Fibroblast of lung (primary cell): ENCODE measurements around the gene ATF1. TPM values are rescaled to one million over a fixed set of nuclear protein-coding genes. Genes with fewer than 3 reads are reported as not detected.

ENCODE experiments used
- DNase-seq, 2 donors: peaks; one replicate each; pipeline versions ENCODE4 v3.0.0 to v3.0.0-alpha.2; 2010; ENCODE audit warnings: low read depth in 2 of 2
- H2AFZ ChIP-seq: 2 replicates; pipeline ENCODE4 v1.5.1; 2012; ENCODE audit warnings: low read length, control low read depth, inconsistent platforms
- H3K27ac ChIP-seq: 2 replicates; pipeline ENCODE4 v1.5.1; 2011; ENCODE audit warnings: low read length, control low read depth; ENCODE audit not compliant: insufficient read depth
- H3K27me3 ChIP-seq: 2 replicates; pipeline ENCODE4 v1.5.1; 2011; ENCODE audit warnings: mild to moderate bottlenecking, low read length; ENCODE audit not compliant: control insufficient read depth, insufficient read depth
- H3K36me3 ChIP-seq: 2 replicates; pipeline ENCODE4 v1.5.1; 2011; ENCODE audit warnings: low read length; ENCODE audit not compliant: control insufficient read depth, insufficient read depth
- H3K4me1 ChIP-seq: 2 replicates; pipeline ENCODE4 v1.5.1; 2011; ENCODE audit warnings: low read length; ENCODE audit not compliant: control insufficient read depth, insufficient read depth; ENCODE audit errors: extremely low read depth
- H3K4me2 ChIP-seq: 2 replicates; pipeline ENCODE4 v1.5.1; 2011; ENCODE audit warnings: low read length, control low read depth; ENCODE audit not compliant: insufficient read depth; ENCODE audit errors: extremely low read depth
- H3K4me3 ChIP-seq, 4 experiments: fragments of 200-600 bp in 1 of 4; sonication (generic) in 1 of 4; replicated peaks in 1 of 4; 2 replicates each; pipeline ENCODE4 v1.5.1; 2011 to 2016; ENCODE audit warnings: low read length in 4 of 4, low read depth in 3 of 4, mild to moderate bottlenecking in 3 of 4, control low read depth in 2 of 4, inconsistent platforms in 1 of 4, mixed read lengths in 1 of 4; ENCODE audit not compliant: insufficient read depth in 1 of 4; ENCODE audit errors: control extremely low read depth in 1 of 4
- H3K79me2 ChIP-seq: 2 replicates; pipeline ENCODE4 v1.5.1; 2012; ENCODE audit warnings: mild to moderate bottlenecking, low read length, inconsistent platforms; ENCODE audit not compliant: control insufficient read depth, insufficient read depth
- H3K9ac ChIP-seq: 2 replicates; pipeline ENCODE4 v1.5.1; 2011; ENCODE audit warnings: mild to moderate bottlenecking, low read length, control low read depth; ENCODE audit not compliant: insufficient read depth
- H3K9me3 ChIP-seq: 2 replicates; pipeline ENCODE4 v1.5.1; 2012; ENCODE audit warnings: low read depth, low read length; ENCODE audit not compliant: control insufficient read depth, insufficient read depth
- H4K20me1 ChIP-seq: 2 replicates; pipeline ENCODE4 v1.5.1; 2011; ENCODE audit warnings: low read length; ENCODE audit not compliant: control insufficient read depth, insufficient read depth; ENCODE audit errors: extremely low read depth
- CTCF ChIP-seq, 2 donors: IDR thresholded peaks in 1 of 2; conservative IDR thresholded peaks in 1 of 2; 1 replicate in 1 of 2; 2 replicates in 1 of 2; pipeline ENCODE4 v1.5.1; 2011 to 2012; ENCODE audit warnings: low read length in 2 of 2, control low read depth in 1 of 2, inconsistent platforms in 1 of 2, low read depth in 1 of 2, mild to moderate bottlenecking in 1 of 2
- EZH2 ChIP-seq: IDR thresholded peaks from 2 replicates; pipeline ENCODE4 v1.5.1; 2012; ENCODE audit warnings: low read length, control low read depth, mild to moderate bottlenecking; ENCODE audit errors: missing control alignments
- polyA plus RNA-seq, 2 donors: library from polyadenylated mRNA; depleted of rRNA in 1 of 2; stranded (reverse) in 1 of 2; unstranded in 1 of 2; fragments of >200 nt; gene quantifications; 2 replicates each; pipeline ENCODE4 v1.2.1, GENCODE V29; 2011 to 2012; ENCODE audit warnings: missing spikeins in 1 of 2
- total RNA-seq: library from RNA; depleted of rRNA; stranded (reverse); fragments of >200 nt; gene quantifications from 2 replicates; pipeline ENCODE4 v1.2.1, GENCODE V29; 2014

The ATF1 gene
- total and polyA plus RNA-seq, 2 donors (not counting 1 experiment from before 2014, with no cell fraction given): 40.6 to 44.8 TPM

GRCh38 chr12:50728841-50729240 lies 35.1 kb upstream of the ATF1 start:
- TF ChIP-seq EZH2: no peak
- no peak for TF ChIP-seq CTCF (conservative IDR thresholded peaks at IDR 0.05 in 1 of 2, IDR thresholded peaks at IDR 0.05 in 1 of 2; ENCODE audit: low read depth in 1 of 2, low read length in 2 of 2)
- H3K27me3 ChIP-seq: no peaks in the 10 kb centered on the region
- H4K20me1 ChIP-seq: no peaks in the 10 kb centered on the region
- no peak overlapping the region for H3K4me3 ChIP-seq
- H3K79me2 ChIP-seq: no peaks in the 10 kb centered on the region
- H3K9me3 ChIP-seq: no peaks in the 10 kb centered on the region
- peaks cover 3% of the 10 kb centered on the region for H3K36me3 ChIP-seq
- no peak overlapping the region for H3K27ac ChIP-seq
- H3K4me1 ChIP-seq: peaks cover 5% of the 10 kb centered on the region
- DNase-seq: no peak
- no peak overlapping the region for H2AFZ ChIP-seq
- no peak overlapping the region for H3K9ac ChIP-seq
- H3K4me2 ChIP-seq: no peak overlapping the region

- no peaks in the 10 kb centered on the region for H4K20me1 ChIP-seq
- H3K9me3 ChIP-seq: no peaks in the 10 kb centered on the region
- H3K4me2 ChIP-seq: peak overlapping the region; percentile 8
- H2AFZ ChIP-seq: no peak overlapping the region
- peak overlapping the region; percentile 24 for H3K27ac ChIP-seq
- H3K79me2 ChIP-seq: no peaks in the 10 kb centered on the region
- H3K4me3 ChIP-seq: no peak overlapping the region
- H3K36me3 ChIP-seq: no peaks in the 10 kb centered on the region
- H3K4me1 ChIP-seq: peaks cover 5% of the 10 kb centered on the region
- H3K9ac ChIP-seq: no peak overlapping the region
- no peaks in the 10 kb centered on the region for H3K27me3 ChIP-seq
- TF ChIP-seq CTCF (conservative IDR thresholded peaks at IDR 0.05 in 1 of 2, IDR thresholded peaks at IDR 0.05 in 1 of 2; ENCODE audit: low read depth in 1 of 2, low read length in 2 of 2) (no peak), EZH2 (no peak)
- DNase-seq: peak; percentile 87 to 91
Observed at GRCh38 chr12:50732591-50732990, 31.3 kb upstream of the ATF1 start.

GRCh38 chr12:50733706-50734105 lies 30.2 kb upstream of the ATF1 start:
- H3K27me3 ChIP-seq: no peaks in the 10 kb centered on the region
- TF ChIP-seq EZH2: no peak
- TF ChIP-seq CTCF (conservative IDR thresholded peaks at IDR 0.05 in 1 of 2, IDR thresholded peaks at IDR 0.05 in 1 of 2; ENCODE audit: low read depth in 1 of 2, low read length in 2 of 2): no peak
- H2AFZ ChIP-seq: no peak overlapping the region
- no peaks in the 10 kb centered on the region for H3K9me3 ChIP-seq
- H3K27ac ChIP-seq: no peak overlapping the region
- H3K4me1 ChIP-seq: peaks cover 5% of the 10 kb centered on the region
- DNase-seq: no peak
- H4K20me1 ChIP-seq: no peaks in the 10 kb centered on the region
- no peak overlapping the region for H3K4me2 ChIP-seq
- no peaks in the 10 kb centered on the region for H3K36me3 ChIP-seq
- no peak overlapping the region for H3K9ac ChIP-seq
- H3K4me3 ChIP-seq: no peak overlapping the region
- no peaks in the 10 kb centered on the region for H3K79me2 ChIP-seq
